HG02943 (cell line): ENCODE results near the gene OPN4.

Source experiments
- ATAC-seq: cut with Tn5 transposase; IDR thresholded peaks from one replicate; pipeline ENCODE4 v1.9.1; 2021; ENCODE audit warnings: mild to moderate bottlenecking, low read depth, moderate library complexity; ENCODE audit not compliant: unreplicated experiment

The OPN4 gene

DNA sequence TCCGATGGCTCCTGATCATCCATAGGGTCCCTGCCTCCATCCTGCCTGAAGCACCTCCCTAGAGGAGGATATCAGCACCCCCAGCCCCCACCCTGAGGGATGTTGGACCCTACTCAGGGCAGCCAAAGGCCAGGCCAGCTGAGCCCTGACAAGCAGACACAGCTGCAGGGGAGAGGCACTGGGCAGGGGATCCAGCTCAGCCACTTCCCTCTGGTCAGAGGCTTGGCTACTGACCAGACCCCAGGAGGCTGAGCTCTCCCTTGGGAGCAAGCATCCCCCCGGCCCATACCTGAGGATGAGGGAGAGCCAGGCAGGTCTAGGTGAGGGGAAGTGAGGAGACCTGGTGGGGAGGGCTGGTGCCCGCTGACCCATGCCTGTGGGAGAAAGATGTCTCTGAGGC is 20.6 kb downstream of the OPN4 start:
- ATAC-seq: no peak

DNA sequence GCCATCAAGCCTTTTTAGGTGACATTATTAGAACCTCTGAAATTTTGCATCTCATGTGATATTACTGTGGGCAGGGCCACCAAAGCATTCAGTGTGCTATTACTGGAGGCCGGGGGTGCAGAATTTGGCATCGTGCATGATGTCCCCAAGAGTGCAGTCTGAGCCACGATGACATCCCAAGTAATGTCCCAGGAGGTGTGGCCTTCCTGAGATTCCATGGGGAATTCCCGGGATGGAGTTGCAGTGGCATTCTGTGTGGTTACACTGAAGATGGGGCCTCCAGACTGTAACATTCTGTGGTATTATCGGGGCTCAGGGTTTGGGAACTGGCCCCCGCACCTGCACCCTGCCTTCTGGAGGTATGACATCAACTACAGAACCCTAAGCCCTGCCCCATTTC is 23.0 kb downstream of the OPN4 start:
- no peak for ATAC-seq

DNA sequence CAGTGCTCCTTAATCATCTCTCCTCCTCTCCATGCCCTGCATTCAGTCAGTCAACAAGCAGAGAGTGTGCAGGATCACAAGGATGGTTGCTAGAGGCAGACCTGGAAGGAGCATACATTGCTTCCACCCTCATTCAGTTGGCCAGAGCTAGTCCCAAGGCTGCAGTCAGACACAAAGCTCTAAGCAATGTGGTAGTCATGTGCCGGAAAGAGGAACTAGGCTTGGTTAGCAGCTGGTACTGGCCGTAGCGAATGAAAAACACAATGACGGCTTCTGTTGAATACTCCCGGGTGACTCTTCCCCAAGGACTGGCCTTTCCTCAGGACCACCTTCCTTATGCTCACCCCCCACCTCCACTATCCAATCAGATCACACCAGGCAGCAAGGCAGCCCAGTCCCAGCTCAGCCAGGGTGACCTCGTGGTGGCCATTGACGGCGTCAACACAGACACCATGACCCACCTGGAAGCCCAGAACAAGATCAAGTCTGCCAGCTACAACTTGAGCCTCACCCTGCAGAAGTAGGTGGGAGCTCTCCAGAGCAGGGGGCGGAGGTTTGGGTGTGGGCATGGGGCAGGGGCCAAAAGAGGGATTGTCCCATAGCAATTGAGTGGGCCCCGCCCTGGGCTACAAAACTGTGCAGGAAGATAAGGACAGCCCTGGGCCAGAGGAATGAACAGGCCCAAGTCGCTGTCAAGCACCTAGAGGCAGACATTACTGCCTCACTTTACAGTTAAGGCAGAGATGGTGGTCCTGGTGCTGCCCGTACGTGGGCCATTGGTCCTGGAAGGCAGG is 24.8 kb downstream of the OPN4 start:
- ATAC-seq: no peak

DNA sequence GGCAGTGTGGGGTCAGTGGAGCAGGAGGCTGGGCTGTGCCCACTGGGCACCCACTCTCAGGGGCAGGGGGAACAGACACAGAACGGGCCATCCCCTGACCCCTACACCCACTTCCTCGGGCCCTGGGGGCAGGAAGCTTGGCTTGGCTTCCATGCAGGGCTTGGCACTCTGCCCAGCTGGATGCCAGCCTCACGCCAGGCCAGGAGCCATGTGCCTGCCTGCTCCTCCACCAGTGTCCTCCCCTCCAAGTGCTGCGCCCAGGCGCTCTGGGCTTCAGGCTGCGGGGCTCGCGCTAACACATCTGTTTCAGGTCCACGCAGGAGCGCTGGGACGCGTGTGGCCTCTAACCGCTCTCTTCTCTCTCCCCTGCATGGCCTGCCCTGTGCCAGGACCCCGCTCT is 26.7 kb downstream of the OPN4 start:
- no peak for ATAC-seq

DNA sequence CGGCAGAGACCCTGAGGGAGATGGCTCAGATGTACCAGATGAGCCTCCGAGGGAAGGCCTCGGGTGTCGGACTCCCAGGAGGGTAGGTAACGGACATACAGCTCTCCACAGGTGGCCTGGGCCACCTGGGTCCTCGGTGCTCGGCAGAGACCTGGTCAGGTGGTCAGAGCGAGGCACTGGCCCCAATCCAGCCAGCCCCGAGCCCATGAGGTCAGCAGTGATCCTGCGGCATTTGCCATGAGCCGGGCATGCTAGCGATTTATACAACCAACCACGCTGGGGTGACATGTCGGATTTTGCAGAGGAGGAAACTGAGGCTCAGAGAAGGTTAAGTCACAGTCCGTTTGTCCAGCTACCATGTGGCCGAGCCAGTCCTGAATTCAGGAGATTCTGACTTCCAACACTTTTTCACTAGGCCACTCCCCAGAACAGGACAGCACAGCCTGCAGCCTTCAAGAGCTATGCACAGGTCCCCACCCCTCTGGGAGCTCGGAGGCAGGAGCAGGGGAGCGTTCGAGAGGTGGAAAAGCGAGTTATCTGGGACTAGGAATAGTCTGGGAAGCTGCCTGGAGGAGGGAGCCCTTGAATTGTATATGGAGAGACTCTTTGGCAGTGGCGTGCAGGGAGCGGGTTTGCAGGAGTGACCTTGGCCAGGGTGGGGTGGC is 27.5 kb downstream of the OPN4 start:
- no peak for ATAC-seq

DNA sequence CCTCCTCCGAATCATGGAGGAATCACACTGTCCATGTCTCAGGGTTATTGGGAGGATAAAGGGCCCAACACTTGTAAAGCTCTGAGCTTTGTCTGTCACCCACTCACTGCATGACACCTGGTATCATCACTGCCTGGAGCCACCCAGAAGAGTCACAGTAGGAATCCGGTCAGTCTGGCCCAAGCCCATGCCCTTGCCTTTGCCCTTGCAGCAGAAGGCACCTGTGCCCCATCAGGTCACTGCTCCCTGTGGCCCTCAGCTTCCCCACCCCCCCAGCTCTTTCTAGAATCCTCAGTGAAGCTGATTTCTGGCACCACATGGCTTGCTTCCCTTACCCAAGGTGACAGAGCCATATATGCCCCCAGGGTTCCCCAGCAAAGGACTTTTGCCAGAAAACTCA is 28.3 kb downstream of the OPN4 start:
- no peak for ATAC-seq

DNA sequence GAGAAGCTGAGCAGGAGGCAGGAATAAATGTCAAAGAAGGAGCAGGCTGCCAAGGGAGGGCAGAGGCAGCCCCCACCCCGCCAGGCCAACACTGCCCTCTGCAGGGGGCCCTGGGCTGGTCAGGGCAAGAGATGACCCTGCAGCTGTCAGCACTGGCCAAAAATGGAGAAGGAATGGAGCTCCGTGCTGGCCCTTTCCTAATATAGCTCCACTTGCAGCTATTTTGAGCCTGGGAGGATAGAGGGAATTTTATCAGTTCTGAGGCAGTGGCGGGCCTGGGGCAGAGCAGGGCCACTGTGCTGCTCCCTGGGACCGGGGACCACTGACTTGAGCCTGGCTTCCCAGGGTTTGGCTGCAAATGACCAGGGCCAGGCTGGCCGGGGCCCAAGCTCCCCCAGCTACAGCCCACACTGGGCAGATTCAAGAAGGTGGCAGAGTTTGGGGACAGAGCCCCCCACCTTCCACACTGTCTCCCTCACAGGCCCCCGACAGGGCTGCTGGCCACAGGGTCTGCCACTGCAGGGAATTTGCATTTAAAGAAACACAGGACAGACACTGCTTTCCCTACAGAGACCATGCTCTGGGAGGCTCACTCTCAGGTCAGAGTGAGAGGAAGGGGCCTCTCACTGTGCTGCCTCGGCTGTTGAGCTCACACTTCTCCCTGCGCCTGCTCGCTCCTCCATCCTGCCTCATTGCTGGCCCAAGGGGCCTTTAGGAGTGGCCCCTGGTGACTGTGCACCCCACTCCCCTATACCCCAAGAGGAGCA is 30.2 kb downstream of the OPN4 start:
- ATAC-seq: no peak

DNA sequence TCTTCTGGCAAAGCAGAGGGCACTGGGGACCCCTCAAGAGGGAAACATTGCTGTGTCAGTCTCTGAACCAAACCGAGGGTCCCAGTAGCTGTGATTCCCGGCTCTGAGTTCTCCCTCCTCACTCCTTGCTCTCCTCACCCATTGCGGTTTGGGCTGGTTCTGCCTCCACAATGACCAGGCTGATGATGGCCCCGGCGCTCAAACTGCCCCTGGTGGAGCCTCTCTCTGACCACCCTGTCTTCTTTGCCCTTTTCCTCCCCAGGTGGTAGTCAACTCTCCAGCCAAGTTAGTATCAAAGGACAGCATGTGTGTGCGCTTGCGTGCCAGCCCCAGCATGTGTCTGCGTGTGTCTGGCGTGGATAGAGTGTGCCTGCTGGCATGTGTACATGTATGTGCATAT is 31.1 kb downstream of the OPN4 start:
- ATAC-seq: no peak

DNA sequence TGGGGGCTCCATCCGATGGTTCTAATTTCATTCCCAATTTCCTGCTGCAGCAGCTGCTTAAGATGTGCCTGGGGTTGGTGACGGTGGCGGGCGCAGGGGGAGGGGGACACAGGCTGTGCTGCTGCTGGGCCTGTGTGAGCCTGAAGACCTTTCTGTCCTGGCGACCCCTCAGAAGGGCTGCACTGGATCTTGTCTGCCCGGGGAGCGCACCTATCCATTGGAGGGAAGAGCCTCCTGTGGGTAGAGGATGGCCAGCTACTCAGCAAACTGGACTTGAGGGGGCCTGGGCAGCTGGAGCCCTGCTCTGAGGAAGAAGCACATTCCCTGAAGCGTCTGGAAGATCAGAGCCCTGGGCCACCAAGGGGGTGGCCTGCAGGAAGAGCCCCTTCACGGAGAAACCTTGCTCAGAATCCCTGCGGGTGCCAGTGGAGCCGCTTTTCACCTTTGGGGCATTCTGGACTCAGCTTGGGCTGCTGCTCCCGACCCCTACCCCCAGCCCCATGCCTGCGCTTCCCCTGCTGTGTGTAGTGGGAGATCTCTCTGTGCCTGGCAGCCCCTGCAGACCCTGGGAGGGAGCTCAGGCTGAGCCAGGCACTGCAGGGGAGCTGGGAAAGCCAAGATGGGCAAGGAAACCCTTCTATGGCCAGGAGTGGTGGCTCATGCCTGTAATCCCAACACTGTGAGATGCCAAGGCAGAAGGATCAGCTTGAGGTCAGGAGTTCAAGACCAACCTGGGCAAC is 31.7 kb downstream of the OPN4 start:
- ATAC-seq: no peak

DNA sequence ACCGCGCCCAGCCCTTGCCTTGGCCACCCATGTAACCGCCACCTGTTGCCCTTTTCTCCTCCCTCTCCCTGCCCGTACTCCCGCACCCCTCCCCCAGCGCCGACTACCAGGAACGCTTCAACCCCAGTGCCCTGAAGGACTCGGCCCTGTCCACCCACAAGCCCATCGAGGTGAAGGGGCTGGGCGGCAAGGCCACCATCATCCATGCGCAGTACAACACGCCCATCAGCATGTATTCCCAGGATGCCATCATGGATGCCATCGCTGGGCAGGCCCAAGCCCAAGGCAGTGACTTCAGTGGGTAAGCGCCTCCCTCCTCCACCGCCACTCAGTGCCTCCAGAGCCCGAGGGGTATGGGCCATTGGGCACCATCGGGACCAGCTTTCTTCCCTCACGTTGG is 32.6 kb downstream of the OPN4 start:
- no peak for ATAC-seq

DNA sequence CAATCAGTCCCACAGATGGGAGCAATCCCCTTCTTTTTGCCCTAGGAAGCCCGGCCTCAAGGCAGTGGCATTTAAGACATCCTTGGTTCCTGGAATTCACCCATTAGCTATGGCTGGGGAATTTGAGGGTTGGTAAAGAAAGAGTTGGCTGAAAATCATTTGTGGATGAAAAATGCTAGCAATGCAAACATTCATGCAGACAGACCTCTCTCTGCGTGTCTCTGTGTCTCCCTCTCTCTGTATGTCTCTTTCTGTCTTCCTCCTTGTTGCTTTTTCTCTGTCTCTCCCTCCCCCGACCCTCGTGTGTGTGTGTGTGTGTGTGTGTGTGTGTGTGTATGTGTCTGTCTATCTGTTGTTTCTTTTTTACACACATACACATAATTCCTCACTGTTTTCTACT is 33.4 kb downstream of the OPN4 start:
- ATAC-seq: no peak

DNA sequence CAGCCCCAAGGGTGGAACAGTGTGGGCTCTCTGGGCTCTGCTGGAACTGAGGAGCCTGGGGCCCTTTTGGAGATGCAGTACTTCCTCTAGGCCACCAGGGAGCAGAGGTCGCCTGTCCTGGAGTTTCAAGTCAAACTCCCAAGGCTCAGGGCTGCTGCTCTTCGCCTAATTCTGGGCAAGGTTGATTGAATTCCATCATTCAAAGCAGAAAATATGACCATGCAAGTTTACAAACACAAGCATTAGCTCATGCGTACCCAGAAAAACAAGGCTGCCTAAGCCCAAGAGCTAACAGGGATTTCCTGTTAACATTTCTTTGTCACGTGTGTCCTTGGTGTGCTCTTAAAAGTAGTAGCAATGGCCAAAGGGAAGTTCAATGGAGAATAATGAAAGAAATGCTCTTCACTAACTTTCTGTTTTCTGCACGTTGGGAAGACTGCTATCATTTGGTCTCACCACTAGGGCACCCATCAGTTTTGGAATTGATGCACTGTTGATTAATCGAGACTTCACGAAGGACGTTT is 34.1 kb downstream of the OPN4 start:
- ATAC-seq: no peak

DNA sequence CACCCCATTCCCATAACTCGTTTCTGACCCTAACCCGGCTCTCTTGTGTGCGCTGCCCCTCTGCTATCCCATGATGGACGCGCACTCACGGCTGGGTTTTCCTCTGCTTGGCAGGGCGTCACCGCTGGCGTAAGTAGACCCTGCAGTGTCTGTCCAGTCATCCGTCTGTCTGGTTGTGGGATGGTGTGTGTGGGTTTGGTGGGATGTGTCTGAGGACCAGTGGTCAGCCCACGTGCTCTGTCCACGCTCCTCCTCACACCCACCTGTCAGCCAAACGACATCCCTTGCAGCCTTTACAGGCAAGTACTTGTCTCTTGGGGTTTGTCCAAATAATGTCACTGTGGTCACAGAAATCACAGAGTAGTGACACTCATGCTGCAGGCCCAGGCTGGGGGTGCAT is 34.8 kb downstream of the OPN4 start:
- ATAC-seq: no peak

DNA sequence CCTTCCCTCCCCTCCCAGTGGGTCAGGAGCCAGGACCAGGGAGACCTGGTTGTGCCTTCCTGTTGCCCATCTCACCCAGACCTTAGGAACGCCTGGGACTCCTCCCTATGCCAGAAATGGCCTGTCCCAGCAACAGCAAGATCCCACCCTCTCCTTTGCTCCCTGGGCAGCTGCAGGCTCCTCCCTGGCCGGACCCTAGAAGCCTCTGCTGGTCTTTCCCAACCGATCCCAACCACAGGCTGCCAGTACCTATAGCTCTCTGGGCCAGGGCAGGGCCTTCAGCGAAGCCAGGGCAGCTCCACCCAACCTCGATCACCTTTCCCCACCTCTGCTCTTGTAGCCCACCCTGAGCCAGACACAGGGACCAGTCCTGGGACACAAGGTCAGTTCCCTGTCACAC is 35.9 kb downstream of the OPN4 start:
- ATAC-seq: no peak

DNA sequence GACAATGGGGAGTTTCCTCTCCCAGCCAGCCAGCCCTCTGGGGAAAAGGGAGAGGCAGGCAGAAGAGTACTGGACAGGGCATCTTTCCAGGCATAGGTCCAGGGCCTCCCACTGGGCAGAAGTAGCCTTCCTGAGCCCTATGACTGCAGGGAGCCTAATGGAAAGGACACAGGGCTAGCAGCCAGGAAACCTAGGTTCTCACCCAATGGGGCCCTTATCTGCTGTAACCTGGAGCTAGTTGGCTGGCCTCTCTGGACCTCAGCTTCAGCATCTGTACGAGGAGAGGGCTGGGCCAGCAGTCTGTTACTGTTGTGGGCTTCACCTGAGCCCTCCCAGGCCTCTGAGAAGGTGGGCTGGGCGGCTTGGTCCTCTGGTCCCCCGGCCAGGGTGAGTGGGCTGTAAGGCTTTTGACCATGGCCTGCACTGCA is 36.3 kb downstream of the OPN4 start:
- no peak for ATAC-seq

DNA sequence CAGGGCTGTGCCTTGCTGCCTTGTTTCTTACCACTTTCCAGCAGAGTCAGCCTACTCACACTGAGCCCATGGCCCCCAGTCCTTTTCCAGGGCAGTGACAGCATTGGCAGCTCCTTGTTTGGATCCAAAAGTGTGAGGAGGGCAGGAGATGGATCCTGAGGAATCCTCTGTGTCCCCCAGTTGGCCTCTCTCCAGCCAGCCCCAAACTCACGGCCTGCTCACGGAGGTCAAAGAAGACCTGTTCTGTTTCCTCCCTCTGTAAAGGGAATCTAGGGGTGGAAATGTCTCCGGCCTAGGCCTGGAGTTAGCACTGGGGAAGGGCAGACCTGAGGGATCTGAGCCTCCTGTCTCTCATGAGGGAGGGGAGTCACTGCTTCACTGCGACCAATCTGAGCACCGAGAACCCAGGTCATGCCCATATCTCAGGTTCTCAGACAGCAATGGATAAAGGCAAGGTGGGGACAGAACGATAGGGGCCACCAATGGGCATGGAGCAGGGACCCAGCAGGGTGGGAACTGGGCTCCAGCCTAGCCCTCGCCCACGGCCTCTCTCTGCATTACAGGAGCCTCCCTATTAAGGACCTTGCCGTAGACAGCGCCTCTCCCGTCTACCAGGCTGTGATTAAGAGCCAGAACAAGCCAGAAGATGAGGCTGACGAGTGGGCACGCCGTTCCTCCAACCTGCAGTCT is 37.1 kb downstream of the OPN4 start:
- no peak for ATAC-seq

DNA sequence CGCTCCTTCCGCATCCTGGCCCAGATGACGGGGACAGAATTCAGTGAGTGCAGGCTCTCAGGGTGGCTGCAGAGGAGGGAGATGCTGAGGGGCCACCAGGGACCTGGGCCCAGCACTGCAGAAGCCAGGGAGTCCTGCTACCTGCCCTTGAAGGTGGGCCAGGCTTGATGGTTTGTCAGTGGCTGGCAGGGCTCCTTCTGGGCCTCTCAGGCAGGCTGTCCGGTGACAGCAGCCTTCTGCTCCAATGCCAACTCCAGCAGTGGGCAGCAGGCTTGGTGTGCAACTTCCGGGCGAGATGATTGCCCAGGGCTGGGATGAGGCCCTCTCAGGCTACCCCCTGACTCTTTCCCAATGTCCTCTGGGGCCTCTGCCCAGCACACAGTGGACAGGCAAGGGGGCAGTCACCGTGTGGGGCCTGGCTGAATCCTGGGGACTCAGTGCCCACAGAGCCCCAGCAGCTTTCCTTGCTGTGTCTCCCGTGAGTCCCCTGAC is 37.7 kb downstream of the OPN4 start:
- no peak for ATAC-seq

DNA sequence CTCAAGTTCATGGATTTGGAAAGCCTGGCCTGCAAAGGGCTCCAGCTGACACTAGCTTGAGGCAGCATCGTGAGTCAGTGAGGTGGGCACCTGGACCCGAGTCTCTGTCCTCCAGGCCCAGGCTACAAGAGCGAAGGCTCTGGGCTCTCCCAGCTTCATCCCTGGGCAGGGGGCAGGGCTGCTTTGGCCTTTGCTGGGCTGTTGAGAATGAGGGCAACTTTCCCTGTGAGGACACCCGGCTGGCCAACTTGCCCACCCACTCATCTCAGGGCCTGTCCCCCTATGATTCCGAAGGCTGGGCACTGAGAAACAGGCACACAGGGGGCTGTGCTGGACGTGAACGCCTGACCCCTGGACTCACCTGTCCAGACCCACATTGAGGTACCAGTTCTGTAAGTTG is 38.3 kb downstream of the OPN4 start:
- ATAC-seq: no peak

DNA sequence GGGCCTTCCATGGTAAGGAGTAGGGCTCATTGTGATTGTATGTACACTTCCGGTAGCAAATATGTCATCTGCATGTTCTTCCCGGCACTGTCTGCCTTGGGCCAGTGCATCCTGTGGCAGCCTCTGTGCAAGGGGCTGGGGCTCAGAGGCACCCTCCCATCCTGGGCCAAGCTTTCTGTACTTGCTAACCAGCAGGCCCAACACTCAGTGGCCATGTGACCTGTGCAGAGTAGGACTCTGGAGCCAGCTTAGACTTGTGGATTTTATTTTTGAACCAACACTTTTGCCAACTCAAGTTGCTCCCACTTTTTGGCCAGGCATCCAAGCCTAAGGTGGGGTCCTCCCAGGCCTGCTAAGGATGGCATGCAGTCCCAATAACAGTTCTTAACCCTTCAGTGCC is 38.9 kb downstream of the OPN4 start:
- ATAC-seq: no peak
